Right lung (tissue), 10 donors: Measurements from ENCODE around the gene MLLT10. TPM values are rescaled to one million over a fixed set of nuclear protein-coding genes. Genes with fewer than 3 reads are reported as not detected.
A peak's percentile ranks its signal among the peaks of the same experiment; 100 is the strongest.

ENCODE experiments used
- DNase-seq, 2 donors: peaks; one replicate each; pipeline ENCODE4 v3.0.0-alpha.2; 2013
- long read RNA-seq, 8 donors: transcript quantifications; one replicate each; lab custom pipeline, GENCODE V29; 2026
- polyA plus RNA-seq, 5 donors: library from polyadenylated mRNA; unstranded; fragments of 120-200 nt; gene quantifications; one replicate each; pipeline versions ENCODE4 v1.2.1 to v1.2.3, GENCODE V29; 2013; ENCODE audit warnings: inconsistent platforms in 1 of 5, low replicate concordance in 1 of 5; ENCODE audit not compliant: insufficient read length in 5 of 5, insufficient read depth in 1 of 5

MLLT10 gene
- 10 to 100 TPM; 38.4 to 55.6 (median 50.8) TPM for polyA plus RNA-seq
- long read RNA-seq, donor 1, partial matches to known transcripts: 0 of 3 reads
- long read RNA-seq, donor 1, other reads (novel, unspliced or antisense): 0 of 3 reads
- long read RNA-seq, donor 2, partial matches to known transcripts: 0 of 1 reads
- long read RNA-seq, donor 2, other reads (novel, unspliced or antisense): 0 of 1 reads
- long read RNA-seq, donor 3: 0 reads
- long read RNA-seq, donor 4, partial matches to known transcripts: 116 of 129 reads
- long read RNA-seq, donor 4, other reads (novel, unspliced or antisense): 12 of 129 reads
- long read RNA-seq, donor 5, partial matches to known transcripts: 5 of 5 reads
- long read RNA-seq, donor 5, other reads (novel, unspliced or antisense): 0 of 5 reads
- long read RNA-seq, donor 6, partial matches to known transcripts: 0 of 1 reads
- long read RNA-seq, donor 6, other reads (novel, unspliced or antisense): 0 of 1 reads
- long read RNA-seq, donor 7: 0 reads
- long read RNA-seq, donor 8, partial matches to known transcripts: 0 of 2 reads
- long read RNA-seq, donor 8, other reads (novel, unspliced or antisense): 0 of 2 reads

DNA sequence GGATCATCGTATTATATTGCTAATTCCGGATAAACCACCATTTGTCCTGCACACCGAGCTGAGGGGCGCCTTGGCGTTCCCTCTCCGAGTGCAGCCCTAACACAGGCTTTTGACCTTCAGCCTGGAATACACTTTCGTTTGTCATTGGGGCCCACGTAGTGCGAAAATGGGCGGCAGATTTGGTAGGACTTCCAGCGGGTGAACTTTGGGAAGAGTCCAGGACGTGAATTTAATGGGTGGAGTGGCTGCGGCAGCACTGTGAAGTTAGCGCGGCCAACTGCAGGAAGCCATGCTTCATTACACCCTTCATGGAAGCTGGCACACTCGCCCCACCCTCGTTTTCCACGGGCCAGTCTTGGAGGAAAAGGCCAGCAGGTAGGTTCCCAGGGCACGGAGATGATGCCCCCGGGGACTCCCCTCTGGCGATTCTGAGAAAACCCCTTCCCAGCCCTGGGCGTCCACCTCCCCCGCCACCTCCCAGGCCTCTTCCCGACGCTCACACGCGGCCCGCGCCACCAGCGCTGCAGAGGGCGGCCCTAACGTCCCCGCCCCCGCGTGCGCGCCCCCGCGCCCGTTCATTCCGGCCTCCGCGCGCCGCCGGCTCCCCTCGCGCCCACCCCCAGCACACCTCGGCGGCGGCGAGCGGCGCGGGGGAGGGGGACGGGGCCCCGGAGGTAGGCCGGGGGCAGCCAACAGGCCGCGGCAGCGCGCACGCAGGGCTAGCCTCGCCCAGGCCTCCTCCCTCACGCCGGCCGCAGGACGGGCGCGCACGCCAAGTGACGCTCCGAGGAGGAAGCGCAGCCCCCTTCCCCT, at the start of gene MLLT10:
MLLT10 (plus strand) TSS at position 766 of the 813 bp plus-strand sequence. CDS start 413 bp downstream, outside the sequence.
- DNase-seq: peak; percentile 97

DNA sequence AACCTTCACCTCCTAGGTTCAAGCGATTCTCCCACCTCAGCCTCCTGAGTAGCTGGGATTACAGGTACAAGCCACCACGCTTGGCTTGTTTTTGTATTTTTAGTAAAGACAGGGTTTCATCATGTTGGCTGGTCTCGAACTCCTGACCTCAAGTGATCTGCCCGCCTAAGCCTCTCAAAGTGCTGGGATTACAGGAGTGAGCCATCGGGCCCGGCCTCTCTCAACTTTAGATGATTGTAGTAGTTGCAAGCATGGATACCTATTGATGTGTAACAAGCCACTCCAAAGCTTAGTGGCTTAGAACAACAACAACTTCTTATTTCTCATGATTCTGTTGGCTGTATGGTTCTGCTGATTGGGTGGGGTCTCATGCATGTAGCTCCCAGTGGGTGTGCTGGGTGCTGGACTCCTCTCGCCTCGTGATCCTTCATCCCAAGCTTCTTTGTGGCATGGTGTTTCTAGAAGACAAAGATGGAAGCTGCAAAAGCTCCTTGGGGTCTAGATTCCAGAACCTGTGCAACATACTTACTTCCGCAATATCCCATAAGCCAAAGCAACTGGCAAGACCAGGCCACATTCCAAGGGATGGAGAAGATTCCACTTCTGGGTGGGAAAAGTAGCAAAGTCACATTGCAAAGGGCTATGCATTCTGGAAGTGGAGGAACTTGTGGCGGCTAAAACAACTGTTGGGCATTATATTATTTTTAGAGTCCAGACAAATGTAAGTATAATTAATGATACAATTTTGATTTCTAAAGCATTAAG, 46.4 kb upstream of the MLLT10 start:
- no peak for DNase-seq

DNA sequence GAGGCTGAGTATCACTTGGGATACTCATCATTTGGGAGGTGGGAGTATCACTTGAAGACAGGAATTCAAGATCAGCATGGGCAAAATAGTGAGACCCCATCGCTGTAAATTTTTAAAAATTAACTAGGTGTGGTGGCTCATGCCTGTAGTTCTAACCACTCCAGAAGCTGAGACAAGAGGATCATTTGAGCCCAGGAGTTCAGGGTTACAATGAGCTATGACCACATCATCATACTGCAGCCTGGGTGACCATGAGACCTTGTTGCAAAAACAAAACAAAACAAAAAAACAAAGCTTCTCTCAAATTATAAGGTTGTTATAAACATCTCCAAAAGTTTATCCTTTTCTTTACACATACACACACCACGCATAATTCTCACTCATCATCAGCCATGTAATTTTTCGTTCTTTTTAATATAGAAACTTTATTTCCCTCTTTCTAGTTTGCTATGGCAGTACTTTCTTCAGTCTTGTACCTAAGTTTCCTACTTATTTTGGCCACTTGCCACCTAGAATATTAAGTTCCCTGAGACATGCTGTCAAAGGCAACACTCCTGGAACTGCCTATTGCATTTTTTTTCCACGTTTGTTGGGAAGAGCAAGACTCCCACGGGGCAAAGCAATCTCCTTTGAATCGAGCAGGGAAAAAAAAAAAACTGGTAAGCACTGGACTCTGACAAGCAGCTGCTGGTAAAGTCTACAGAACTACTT, 45.6 kb upstream of the MLLT10 start:
- no peak for DNase-seq

DNA sequence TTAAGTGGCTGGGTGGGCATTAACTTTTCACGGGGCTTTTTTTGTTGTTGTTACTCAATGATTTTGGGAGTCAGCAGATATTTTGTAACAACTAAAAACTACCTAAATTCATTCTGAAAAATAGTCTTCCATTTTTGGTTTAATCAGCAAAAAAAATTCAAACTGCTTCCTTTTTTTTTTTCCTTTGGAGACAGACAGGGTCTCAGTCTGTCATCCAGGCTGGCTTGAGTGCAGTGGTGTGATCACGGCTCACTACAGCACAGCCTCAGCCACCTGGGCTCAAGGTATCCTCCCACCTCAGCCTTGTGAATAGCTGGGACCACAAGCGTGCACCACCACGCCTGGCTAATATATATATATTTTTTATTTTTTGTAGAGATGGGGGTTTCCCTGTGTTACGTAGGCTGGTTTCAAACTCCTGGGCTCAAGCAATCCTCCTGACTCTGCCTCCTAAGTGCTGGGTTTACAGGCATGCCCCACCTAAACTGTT, 45.0 kb upstream of the MLLT10 start:
- DNase-seq: no peak

DNA sequence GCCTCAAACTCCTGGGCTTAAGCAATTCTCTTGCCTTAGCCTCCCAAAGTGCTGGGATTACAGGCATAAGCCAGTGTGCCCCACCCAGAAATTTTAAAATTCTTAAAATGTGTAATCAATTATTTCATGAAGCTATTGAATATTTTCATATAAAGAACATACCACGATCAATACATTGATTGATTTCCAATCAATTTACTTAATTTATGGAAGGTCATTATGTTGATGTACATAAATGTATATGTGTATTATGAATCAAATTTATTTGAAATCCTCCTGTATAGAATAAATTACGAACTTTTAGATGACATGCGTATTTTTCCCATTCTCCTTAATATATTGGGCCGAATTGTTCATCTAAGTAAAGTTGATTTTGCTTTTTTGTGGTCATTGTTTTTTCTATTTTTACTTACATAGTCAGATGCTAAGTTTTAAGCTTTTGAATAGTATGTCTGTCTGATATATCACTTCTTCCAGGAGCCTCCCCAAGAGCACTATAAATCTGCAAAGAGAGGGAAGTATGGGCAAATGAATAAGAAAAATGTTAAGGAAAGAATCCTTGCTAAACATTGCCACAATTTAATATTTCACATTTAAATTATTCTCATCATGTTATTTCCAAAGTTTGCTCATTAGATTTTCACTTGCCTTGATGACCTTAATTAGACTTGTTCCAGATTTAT, 43.9 kb upstream of the MLLT10 start:
- DNase-seq: no peak

DNA sequence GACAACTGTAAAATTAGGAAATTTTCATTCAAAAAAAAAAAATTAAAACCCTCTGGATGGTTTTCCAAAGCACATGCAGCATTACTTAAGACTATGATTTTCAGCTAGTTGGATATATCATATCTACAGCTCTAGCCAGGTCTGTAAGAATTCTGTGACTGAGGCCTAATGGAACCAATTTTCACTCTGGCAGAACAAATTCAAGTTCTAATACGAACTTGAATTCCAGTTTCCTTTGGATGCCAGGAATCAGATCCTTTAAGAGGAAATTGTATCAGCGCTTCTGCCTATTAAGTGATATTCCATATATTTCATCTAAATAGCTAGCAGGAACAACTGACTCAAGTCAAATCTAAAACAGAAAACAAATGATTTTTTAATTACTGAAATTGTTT, 43.3 kb upstream of the MLLT10 start:
- no peak for DNase-seq

DNA sequence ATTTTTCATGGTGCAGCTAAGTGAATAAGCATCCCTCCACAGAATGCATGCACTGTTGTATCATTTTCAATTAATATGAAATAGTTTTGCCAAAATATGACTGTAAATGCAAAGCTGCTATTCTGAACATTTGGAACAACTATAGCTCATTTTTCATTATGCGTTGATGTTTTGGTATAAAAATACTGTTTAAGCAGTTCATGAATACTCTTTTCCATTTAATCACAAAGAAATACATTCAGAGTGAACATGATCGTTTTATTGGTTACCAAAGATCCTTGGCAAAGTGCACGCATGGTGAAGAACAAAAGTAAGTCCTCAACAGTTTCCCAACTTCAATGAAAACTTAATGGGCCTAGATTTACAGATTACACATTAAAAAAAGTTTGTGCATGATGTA, 41.6 kb upstream of the MLLT10 start:
- no peak for DNase-seq

DNA sequence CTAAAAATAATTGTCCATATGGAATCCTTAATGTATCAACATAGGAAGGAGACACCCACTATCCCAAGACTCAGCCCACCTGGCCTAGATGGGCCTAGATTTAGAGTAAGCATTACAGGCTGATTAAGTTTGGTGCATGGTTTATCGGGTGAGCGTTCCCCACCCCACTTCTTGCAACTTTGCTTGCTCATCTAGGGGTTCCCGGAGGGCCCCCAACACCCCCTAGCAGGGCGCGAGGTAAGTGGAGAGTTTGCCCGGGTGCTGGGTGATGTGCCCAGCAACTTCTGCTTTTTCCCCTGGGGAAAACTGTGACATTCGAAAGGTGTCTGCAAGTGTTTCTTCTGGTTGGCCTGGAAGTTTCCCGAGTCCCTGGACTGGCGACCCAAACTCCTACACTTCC, 40.2 kb upstream of the MLLT10 start:
- no peak for DNase-seq

DNA sequence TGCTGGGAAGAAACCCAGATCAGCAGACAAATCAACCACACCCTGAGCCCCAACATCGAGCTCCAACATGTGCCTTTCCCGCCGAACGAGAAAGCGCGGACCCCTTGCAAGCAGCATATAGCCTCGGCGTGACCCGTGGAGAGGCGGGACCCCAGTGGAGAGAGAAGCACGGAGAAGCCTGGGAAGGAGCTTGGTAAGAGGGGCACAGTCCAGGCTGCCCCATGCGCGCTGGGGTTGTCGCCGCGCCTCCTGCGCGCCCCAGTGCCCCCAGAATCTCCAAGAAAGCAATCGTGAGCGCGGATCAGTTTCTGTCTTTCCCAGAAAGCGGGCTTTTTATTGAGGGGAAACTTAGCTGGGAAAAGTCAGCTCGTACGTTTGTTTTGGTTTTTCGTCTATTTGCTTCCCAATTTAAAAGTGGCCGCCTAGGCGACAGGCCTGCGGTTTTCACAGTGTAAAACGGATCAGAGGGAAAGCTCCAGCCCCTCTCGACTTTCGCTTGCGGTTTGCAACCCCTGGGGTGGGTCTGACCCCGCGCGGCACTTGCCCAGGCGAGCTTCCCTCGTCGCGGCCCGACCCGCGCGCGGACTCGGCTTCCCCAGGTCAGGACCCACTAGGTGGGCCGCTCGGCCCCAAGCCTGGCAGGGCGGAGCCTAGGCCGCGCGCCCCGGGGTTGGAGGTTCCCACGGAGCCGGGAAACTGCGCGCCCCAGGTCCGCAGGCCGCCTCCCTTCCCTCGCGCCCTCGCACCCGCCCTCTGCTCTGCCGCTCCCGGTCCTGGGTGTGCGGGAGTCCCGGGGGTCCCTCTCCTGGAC, 39.6 kb upstream of the MLLT10 start:
- no peak for DNase-seq

DNA sequence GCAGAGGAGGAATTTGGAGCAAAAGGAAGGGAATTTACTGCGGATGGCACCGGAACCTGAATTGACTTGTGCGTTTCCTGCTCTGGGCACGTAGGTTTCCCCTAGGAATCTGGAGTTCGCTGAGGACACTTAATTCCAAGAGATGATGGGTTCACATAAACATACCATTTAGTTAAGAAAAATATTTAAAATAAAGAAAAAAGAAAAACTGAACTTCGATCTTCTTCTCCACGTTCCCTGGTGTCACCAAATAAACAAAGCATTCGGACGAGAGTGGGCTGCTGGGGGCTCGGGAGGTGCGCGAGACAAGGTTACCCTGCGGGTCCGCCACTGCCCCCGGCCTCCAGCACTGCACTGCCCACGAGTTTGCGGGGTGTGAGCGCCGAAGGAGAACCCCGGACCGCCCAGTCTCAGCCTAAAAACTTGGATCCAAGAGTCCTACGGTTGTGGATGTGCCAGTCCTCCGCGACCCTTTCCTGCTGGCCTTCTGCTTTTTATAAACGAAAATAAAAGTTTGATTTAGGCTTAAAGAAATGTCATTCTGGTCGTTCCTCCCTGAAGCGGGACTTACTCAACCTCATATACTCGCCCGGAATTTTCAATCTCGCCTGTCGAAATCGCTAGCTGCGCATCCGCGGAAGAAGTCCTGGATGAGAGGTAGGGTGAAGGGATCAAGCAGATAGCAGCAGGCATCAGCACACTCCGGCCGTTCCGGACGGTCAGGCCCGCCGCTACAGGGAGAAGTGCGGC, 38.9 kb upstream of the MLLT10 start:
- no peak for DNase-seq

DNA sequence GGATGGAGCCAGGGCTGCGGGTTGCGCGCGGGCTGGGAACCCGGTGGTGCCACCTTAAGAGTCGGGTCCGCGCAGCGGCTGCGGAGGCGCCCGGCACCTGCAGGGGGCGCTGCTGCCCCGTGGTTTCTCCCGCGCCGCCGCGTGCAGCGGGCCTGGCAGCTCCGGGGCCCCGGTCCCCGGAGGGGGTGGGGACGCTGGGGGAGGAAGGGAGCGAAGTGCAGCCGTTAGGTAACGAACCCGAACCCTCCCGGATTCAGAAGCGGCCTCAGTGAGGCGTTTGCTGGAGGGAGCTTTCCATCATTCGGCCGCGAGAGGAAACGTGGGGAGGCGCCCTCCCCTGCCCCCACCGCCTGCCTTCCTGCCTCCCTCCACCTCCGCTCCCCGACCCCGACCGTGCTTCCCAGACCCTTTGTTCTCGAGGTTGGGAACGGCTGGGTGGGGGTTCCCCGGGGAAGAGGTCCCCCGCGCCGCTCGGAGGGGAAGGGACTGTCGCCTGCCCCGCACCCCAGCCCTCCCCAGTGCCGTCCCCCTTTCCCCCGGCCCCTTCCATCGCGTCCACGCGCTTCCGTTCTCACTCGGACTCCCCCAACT, 38.2 kb upstream of the MLLT10 start:
- DNase-seq: peak; percentile 94

DNA sequence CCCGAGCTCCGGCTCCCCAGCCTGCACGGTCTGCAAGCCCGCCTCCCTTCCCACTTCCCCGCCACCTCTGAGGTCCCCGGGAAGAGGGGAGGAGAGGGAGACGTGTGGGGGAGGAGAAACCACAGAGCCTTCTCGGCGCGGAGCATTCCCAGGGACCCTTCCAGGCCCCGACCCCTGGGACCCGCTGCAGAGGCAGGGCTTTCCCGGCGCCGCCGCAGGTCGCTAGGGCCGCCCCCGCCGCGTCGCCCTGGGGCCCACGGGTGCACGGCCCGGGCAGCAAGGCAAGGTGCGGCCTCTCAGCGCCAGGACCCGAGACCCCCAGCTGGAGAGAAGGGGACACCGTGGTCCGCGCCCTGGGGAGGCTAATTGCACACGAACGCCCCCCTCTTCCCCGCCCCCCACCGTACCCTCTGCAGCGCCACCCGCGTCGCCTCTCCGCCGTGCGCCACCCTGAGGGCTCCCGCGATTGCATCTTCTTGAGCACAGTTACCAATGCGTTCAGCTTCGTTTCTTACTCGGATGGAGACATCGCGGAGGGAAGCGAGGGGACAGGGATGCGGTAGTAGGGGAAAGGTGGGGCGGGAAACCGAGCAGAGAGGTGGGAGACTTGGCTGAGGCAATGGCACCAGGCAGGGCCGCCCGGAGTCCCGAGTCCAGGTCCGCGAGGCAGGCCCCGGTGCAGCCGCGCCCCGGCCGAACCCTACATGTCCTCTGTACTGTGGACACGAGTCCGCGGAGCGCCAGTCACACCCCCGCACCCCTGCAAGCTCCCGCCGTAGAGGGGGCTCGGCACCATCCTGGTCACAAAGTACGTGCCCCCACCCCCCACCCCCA, 37.5 kb upstream of the MLLT10 start:
- peak in 1 of 2 donors; percentile 70 for DNase-seq

DNA sequence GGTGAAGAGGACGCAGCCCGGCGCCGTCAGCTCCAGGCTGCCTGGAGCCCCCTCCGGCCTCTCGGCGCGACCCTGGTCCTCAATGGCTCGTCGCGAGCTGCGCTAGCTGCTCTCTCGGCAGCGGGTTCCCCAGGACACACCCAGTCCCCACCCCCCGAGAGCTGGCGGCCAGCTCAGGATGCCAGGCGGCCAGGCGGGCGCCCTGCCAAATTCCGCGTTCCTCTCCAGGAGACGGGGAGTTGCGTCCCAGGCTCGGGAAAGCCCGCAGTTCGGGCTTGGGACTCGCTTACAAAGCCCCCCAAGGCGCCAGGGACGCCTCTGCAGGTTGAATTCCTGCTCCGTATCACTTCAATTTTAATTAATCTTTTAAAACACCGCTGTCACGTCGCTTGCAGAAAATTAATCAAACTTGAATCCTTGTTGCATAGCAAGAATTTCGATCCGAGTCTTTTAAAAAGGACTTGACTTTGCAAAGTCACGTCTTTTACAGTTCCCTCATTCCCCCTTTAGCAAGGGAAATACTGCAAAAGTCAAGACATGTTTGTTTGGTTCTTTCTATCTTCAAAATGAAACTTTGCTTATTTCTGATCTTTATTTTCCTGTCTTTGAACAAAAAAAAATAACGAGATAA, 36.7 kb upstream of the MLLT10 start:
- peak; percentile 93 to 94 for DNase-seq

DNA sequence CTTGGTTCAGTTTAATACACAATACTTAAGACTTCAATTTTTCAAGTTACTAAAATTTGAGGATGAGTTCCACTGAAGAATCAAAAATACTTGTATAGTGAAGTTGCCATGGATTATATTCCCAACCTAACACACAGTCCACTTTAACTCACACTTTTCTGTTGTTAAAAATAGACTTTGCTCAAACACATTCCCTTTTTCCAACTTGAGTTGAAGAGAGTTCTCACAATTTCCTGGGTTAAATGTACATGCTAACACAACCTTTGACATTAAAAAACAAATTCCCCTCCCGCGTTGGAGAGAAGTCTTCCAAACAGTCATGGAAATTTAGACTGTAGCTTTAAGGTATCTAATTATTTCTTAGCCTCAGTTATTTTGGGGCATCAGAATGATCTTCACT, 35.7 kb upstream of the MLLT10 start:
- DNase-seq: no peak

DNA sequence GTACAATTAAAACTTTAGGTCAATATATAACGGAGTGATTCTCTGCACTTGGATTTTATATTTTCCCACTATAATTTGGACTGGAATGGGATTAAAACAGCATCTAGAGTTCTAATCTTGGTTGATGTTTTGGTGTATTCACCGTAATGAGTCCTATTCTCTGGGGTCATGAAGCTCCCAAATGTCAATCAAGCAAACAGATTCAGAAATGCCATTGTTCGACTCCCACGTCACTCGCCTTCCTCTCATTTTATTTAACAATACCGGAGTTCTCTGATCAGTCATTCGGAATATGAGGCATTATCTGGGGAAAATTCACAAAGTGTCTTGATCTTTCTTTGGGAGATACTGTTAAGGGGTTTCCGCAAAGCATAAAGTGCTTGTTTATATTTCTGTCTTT, 35.0 kb upstream of the MLLT10 start:
- no peak for DNase-seq

DNA sequence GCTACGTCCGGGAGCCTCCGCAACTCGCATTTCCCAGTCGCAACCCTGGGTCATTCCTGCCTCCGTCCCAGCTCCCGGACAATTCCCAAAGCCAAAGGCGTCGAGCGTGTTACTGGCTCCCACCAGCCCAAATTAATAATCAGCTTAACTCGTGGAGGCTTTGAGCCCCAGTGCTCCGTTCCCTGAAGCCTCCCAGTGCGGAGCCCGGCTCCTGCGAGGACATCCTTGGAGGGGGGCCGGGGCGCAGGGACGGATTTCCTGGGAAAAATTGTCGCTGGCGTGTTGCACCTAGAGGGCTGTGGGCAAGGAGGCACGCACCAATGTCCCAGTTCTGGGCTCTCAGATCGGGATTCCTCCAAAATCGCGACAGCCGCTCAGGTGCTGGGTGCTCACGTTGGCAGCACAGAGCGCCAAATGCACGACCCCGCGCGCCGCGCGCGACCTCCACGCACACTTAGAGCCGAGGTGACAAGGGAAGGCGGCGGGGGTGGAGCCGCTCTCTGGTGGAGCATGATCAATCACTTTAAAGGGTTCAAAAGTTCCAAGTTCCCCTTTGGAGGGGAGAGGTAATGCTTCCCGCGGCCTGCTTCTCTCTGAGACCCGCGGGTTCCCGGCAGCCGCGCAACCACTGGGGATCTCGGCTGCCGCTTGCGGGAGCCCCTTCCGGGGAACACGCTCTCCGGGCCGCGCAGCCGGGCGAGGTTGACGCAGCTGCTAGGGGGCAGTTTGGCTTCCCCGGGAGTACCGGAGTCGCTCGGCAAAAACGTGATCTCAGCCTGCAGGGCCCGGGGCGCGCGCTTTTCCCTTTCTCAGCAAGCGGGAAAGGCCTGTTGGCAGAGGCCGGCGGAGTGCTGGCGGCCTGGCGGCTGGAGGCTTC, 34.1 kb upstream of the MLLT10 start:
- DNase-seq: no peak
